Activated naive CD4-positive, alpha-beta T cell treated with anti-CD3 and anti-CD28 coated beads, Interleukin-2, amount 50 U/mL, for 24 hours (primary cell): Measurements from ENCODE around the gene NHSL2.
A peak's percentile ranks its signal among the peaks of the same experiment; 100 is the strongest.
"Not testable (repeated sequence)": the region's sequence is repeated elsewhere in the genome, so short reads cannot be mapped to it uniquely, and the experiment has no call there.

ENCODE experiments used
- H3K27ac Mint-ChIP-seq: one replicate; pipeline ENCODE4 v1.8.0; 2021; ENCODE audit warnings: mild to moderate bottlenecking, mixed read lengths
- H3K27me3 Mint-ChIP-seq: one replicate; pipeline ENCODE4 v1.8.0; 2021; ENCODE audit warnings: mixed read lengths
- H3K36me3 Mint-ChIP-seq: one replicate; pipeline ENCODE4 v1.8.0; 2021; ENCODE audit warnings: mixed read lengths
- H3K4me1 Mint-ChIP-seq: one replicate; pipeline ENCODE4 v1.8.0; 2021; ENCODE audit warnings: mixed read lengths
- H3K4me3 Mint-ChIP-seq: one replicate; pipeline ENCODE4 v1.8.0; 2021; ENCODE audit warnings: mild to moderate bottlenecking, mixed read lengths
- H3K9me3 Mint-ChIP-seq: one replicate; pipeline ENCODE4 v1.8.0; 2021; ENCODE audit warnings: mixed read lengths

NHSL2 gene

GRCh38 chrX:72052415-72053090, 141.9 kb downstream of the NHSL2 start:
- no peak overlapping the region for H3K4me3 Mint-ChIP-seq
- no peaks in the 10 kb centered on the region for H3K9me3 Mint-ChIP-seq
- H3K4me1 Mint-ChIP-seq: no peaks in the 10 kb centered on the region
- H3K27me3 Mint-ChIP-seq: no peaks in the 10 kb centered on the region
- no peak overlapping the region for H3K27ac Mint-ChIP-seq
- no peaks in the 10 kb centered on the region for H3K36me3 Mint-ChIP-seq

GRCh38 chrX:72053508-72053907, 142.9 kb downstream of the NHSL2 start:
- H3K27me3 Mint-ChIP-seq: no peaks in the 10 kb centered on the region
- H3K4me3 Mint-ChIP-seq: no peak overlapping the region
- H3K4me1 Mint-ChIP-seq: no peaks in the 10 kb centered on the region
- H3K9me3 Mint-ChIP-seq: no peaks in the 10 kb centered on the region
- no peaks in the 10 kb centered on the region for H3K36me3 Mint-ChIP-seq
- H3K27ac Mint-ChIP-seq: no peak overlapping the region

GRCh38 chrX:72054779-72055489, 144.3 kb downstream of the NHSL2 start:
- Mint-ChIP-seq H3K4me3 (no peak overlapping the region), H3K9me3 (no peaks in the 10 kb centered on the region), H3K36me3 (no peaks in the 10 kb centered on the region), H3K27ac (no peak overlapping the region), H3K4me1 (no peaks in the 10 kb centered on the region), H3K27me3 (no peaks in the 10 kb centered on the region)

GRCh38 chrX:72057331-72057730, 146.7 kb downstream of the NHSL2 start:
- Mint-ChIP-seq H3K4me3 (no peak overlapping the region), H3K27ac (no peak overlapping the region), H3K4me1 (no peaks in the 10 kb centered on the region), H3K27me3 (no peaks in the 10 kb centered on the region), H3K9me3 (no peaks in the 10 kb centered on the region), H3K36me3 (no peaks in the 10 kb centered on the region)

- Mint-ChIP-seq H3K27ac (no peak overlapping the region), H3K9me3 (no peaks in the 10 kb centered on the region), H3K4me1 (no peaks in the 10 kb centered on the region)
Measured at GRCh38 chrX:72057849-72058248, 147.2 kb downstream of the NHSL2 start.

GRCh38 chrX:72058346-72058745, 147.7 kb downstream of the NHSL2 start:
- not testable (repeated sequence) for H3K4me1 Mint-ChIP-seq, H3K36me3 Mint-ChIP-seq, H3K9me3 Mint-ChIP-seq, H3K4me3 Mint-ChIP-seq, H3K27me3 Mint-ChIP-seq, H3K27ac Mint-ChIP-seq

More at GRCh38 chrX:72057849-72058248, 147.2 kb downstream of the NHSL2 start:
- Mint-ChIP-seq H3K27me3 (no peaks in the 10 kb centered on the region), H3K4me3 (no peak overlapping the region), H3K36me3 (no peaks in the 10 kb centered on the region)

GRCh38 chrX:72060196-72060920, 149.7 kb downstream of the NHSL2 start:
- Mint-ChIP-seq H3K36me3 (peaks cover 2% of the 10 kb centered on the region), H3K9me3 (no peaks in the 10 kb centered on the region), H3K4me1 (no peaks in the 10 kb centered on the region), H3K27me3 (no peaks in the 10 kb centered on the region), H3K4me3 (no peak overlapping the region), H3K27ac (no peak overlapping the region)

- H3K4me1 Mint-ChIP-seq: no peaks in the 10 kb centered on the region
- no peak overlapping the region for H3K27ac Mint-ChIP-seq
- peaks cover 2% of the 10 kb centered on the region for H3K27me3 Mint-ChIP-seq
- no peak overlapping the region for H3K4me3 Mint-ChIP-seq
- peaks cover 2% of the 10 kb centered on the region for H3K36me3 Mint-ChIP-seq
- H3K9me3 Mint-ChIP-seq: no peaks in the 10 kb centered on the region
Measured at GRCh38 chrX:72060921-72061490, 150.4 kb downstream of the NHSL2 start.

GRCh38 chrX:72062916-72063315, 152.3 kb downstream of the NHSL2 start:
- Mint-ChIP-seq H3K4me3 (no peak overlapping the region), H3K27me3 (peaks cover 4% of the 10 kb centered on the region), H3K4me1 (no peaks in the 10 kb centered on the region), H3K9me3 (no peaks in the 10 kb centered on the region), H3K27ac (no peak overlapping the region), H3K36me3 (peaks cover 2% of the 10 kb centered on the region)

GRCh38 chrX:72069350-72070160, 158.9 kb downstream of the NHSL2 start:
- peaks cover 10% of the 10 kb centered on the region for H3K27me3 Mint-ChIP-seq
- no peak overlapping the region for H3K4me3 Mint-ChIP-seq
- no peaks in the 10 kb centered on the region for H3K36me3 Mint-ChIP-seq
- H3K4me1 Mint-ChIP-seq: no peaks in the 10 kb centered on the region
- no peaks in the 10 kb centered on the region for H3K9me3 Mint-ChIP-seq
- H3K27ac Mint-ChIP-seq: peak overlapping the region; percentile 59

GRCh38 chrX:72071213-72071612, 160.6 kb downstream of the NHSL2 start:
- Mint-ChIP-seq H3K27ac (no peak overlapping the region), H3K9me3 (no peaks in the 10 kb centered on the region), H3K36me3 (no peaks in the 10 kb centered on the region), H3K4me1 (no peaks in the 10 kb centered on the region), H3K27me3 (peaks cover 8% of the 10 kb centered on the region), H3K4me3 (no peak overlapping the region)

GRCh38 chrX:72073633-72074032, 163.0 kb downstream of the NHSL2 start:
- Mint-ChIP-seq H3K36me3 (no peaks in the 10 kb centered on the region), H3K4me3 (no peak overlapping the region), H3K4me1 (peaks cover 5% of the 10 kb centered on the region), H3K27ac (no peak overlapping the region), H3K27me3 (peaks cover 7% of the 10 kb centered on the region), H3K9me3 (no peaks in the 10 kb centered on the region)

- no peak overlapping the region for H3K27ac Mint-ChIP-seq
- no peaks in the 10 kb centered on the region for H3K9me3 Mint-ChIP-seq
- H3K4me3 Mint-ChIP-seq: no peak overlapping the region
- H3K27me3 Mint-ChIP-seq: no peaks in the 10 kb centered on the region
- H3K4me1 Mint-ChIP-seq: peaks cover 6% of the 10 kb centered on the region
- H3K36me3 Mint-ChIP-seq: no peaks in the 10 kb centered on the region
Measured at GRCh38 chrX:72078411-72078810, 167.8 kb downstream of the NHSL2 start.

- H3K27ac Mint-ChIP-seq: no peak overlapping the region
- no peaks in the 10 kb centered on the region for H3K27me3 Mint-ChIP-seq
- H3K4me1 Mint-ChIP-seq: peaks cover 6% of the 10 kb centered on the region
- H3K4me3 Mint-ChIP-seq: no peak overlapping the region
- no peaks in the 10 kb centered on the region for H3K36me3 Mint-ChIP-seq
- no peaks in the 10 kb centered on the region for H3K9me3 Mint-ChIP-seq
Measured at GRCh38 chrX:72079607-72080006, 169.0 kb downstream of the NHSL2 start.

GRCh38 chrX:72080150-72080549, 169.5 kb downstream of the NHSL2 start:
- no peaks in the 10 kb centered on the region for H3K27me3 Mint-ChIP-seq

More at GRCh38 chrX:72080150-72080549, 169.5 kb downstream of the NHSL2 start:
- Mint-ChIP-seq H3K9me3 (no peaks in the 10 kb centered on the region), H3K4me3 (no peak overlapping the region), H3K36me3 (no peaks in the 10 kb centered on the region), H3K4me1 (peaks cover 6% of the 10 kb centered on the region), H3K27ac (no peak overlapping the region)
